OCI-LY3 (cell line): Measurements from ENCODE around the gene FERMT3.

ENCODE experiments used
- H2AFZ ChIP-seq: fragments of 200-600, 300-600 bp; shearing (Covaris generic); 2 replicates; pipeline ENCODE4 v1.6.0; 2014; ENCODE audit warnings: antibody characterized with exemption, low read depth, low read length
- H3K27ac ChIP-seq: fragments of 200-600, 300-600 bp; sonication (generic); 2 replicates; pipeline ENCODE4 v1.5.1; 2014; ENCODE audit warnings: mild to moderate bottlenecking, low read length, moderate library complexity, mixed read lengths
- H3K27me3 ChIP-seq: fragments of 200-600, 300-600 bp; sonication (generic); 2 replicates; pipeline ENCODE4 v1.6.1; 2014; ENCODE audit warnings: low read depth, low read length, mixed read lengths
- H3K36me3 ChIP-seq: fragments of 200-600, 300-600 bp; sonication (generic); replicated peaks from 2 replicates; pipeline ENCODE3; 2014; ENCODE audit warnings: low read depth, low read length, mixed read lengths
- H3K4me1 ChIP-seq: fragments of 300-600, 200-600 bp; sonication (generic); 2 replicates; pipeline ENCODE4 v1.6.1; 2014; ENCODE audit warnings: low read length, mixed read lengths
- H3K4me2 ChIP-seq: fragments of 200-600, 300-600 bp; sonication (generic); 2 replicates; pipeline ENCODE4 v1.6.1; 2014; ENCODE audit warnings: low read length, mixed read lengths
- H3K4me3 ChIP-seq: fragments of 300-600, 200-600 bp; sonication (generic); 2 replicates; pipeline ENCODE4 v1.5.1; 2014; ENCODE audit warnings: antibody characterized with exemption, mild to moderate bottlenecking, low read length, moderate library complexity
- H3K79me2 ChIP-seq: fragments of 300-600, 200-600 bp; shearing (Covaris generic); 2 replicates; pipeline ENCODE4 v1.6.1; 2014; ENCODE audit warnings: mild to moderate bottlenecking, low read length, mixed read lengths
- H3K9ac ChIP-seq: fragments of 300-600, 200-600 bp; shearing (Covaris generic); 2 replicates; pipeline ENCODE4 v1.6.0; 2014; ENCODE audit warnings: mild to moderate bottlenecking, low read length, moderate library complexity
- H3K9me3 ChIP-seq: fragments of 200-600, 300-600 bp; shearing (Covaris generic); 2 replicates; pipeline ENCODE4 v1.6.1; 2014; ENCODE audit warnings: low read length, mixed read lengths; ENCODE audit not compliant: insufficient read depth
- H4K20me1 ChIP-seq: fragments of 200-600, 300-600 bp; sonication (generic); 2 replicates; pipeline ENCODE4 v1.6.1; 2016; ENCODE audit warnings: low read length, mixed read lengths; ENCODE audit not compliant: insufficient read depth
- CTCF ChIP-seq: fragments of 200-600, 300-600 bp; sonication (generic); IDR thresholded peaks from 2 replicates; pipeline ENCODE4 v1.5.1; 2014; ENCODE audit warnings: antibody characterized with exemption, low read length, low read depth
- EZH2phosphoT487 ChIP-seq: fragments of 200-600 bp; shearing (Covaris generic); IDR thresholded peaks from 2 replicates; pipeline ENCODE4 v1.6.1; 2018; ENCODE audit warnings: antibody characterized with exemption, mixed run types, low read depth

Gene FERMT3

GRCh38 chr11:64259533-64260067 lies 53.1 kb downstream of the FERMT3 start:
- no peak for TF ChIP-seq CTCF
- TF ChIP-seq EZH2phosphoT487: no peak
- peak overlapping the region; percentile 38 for H3K4me2 ChIP-seq
- H2AFZ ChIP-seq: no peak overlapping the region
- peaks cover 59% of the 10 kb centered on the region for H3K36me3 ChIP-seq
- H3K27me3 ChIP-seq: no peaks in the 10 kb centered on the region
- H3K9ac ChIP-seq: peak overlapping the region; percentile 42; the same call in 1 of the 2 replicates
- H3K4me3 ChIP-seq: no peak overlapping the region
- H3K79me2 ChIP-seq: no peaks in the 10 kb centered on the region
- no peaks in the 10 kb centered on the region for H4K20me1 ChIP-seq
- peak overlapping the region; percentile 74 for H3K27ac ChIP-seq
- H3K4me1 ChIP-seq: peaks cover 19% of the 10 kb centered on the region
- H3K9me3 ChIP-seq: no peaks in the 10 kb centered on the region

- Histone ChIP-seq H3K36me3 (peaks cover 59% of the 10 kb centered on the region), H3K4me1 (peaks cover 19% of the 10 kb centered on the region), H2AFZ (no peak overlapping the region), H3K4me2 (peak overlapping the region; percentile 38), H3K27me3 (no peaks in the 10 kb centered on the region), H3K9me3 (no peaks in the 10 kb centered on the region), H4K20me1 (no peaks in the 10 kb centered on the region), H3K27ac (peak overlapping the region; percentile 74), H3K79me2 (no peaks in the 10 kb centered on the region), H3K4me3 (no peak overlapping the region), H3K9ac (peak overlapping the region; percentile 42; the same call in 1 of the 2 replicates)
- TF ChIP-seq CTCF (no peak), EZH2phosphoT487 (no peak)
These were observed 53.7 kb downstream of the FERMT3 start for GRCh38 chr11:64260147-64260708.

GRCh38 chr11:64261556-64262080 lies 55.1 kb downstream of the FERMT3 start:
- Histone ChIP-seq H3K4me2 (no peak overlapping the region), H3K4me3 (no peak overlapping the region), H3K27ac (no peak overlapping the region), H3K27me3 (no peaks in the 10 kb centered on the region), H3K36me3 (peaks cover 55% of the 10 kb centered on the region), H3K4me1 (peaks cover 19% of the 10 kb centered on the region), H3K79me2 (no peaks in the 10 kb centered on the region), H3K9ac (no peak overlapping the region), H3K9me3 (no peaks in the 10 kb centered on the region), H2AFZ (no peak overlapping the region), H4K20me1 (no peaks in the 10 kb centered on the region)
- no peak for TF ChIP-seq CTCF
- TF ChIP-seq EZH2phosphoT487: no peak

- H3K27ac ChIP-seq: no peak overlapping the region
- H3K9ac ChIP-seq: no peak overlapping the region
- no peaks in the 10 kb centered on the region for H4K20me1 ChIP-seq
- no peak overlapping the region for H2AFZ ChIP-seq
- H3K4me1 ChIP-seq: peaks cover 19% of the 10 kb centered on the region
- H3K36me3 ChIP-seq: peaks cover 54% of the 10 kb centered on the region
- no peaks in the 10 kb centered on the region for H3K79me2 ChIP-seq
- no peak overlapping the region for H3K4me3 ChIP-seq
- TF ChIP-seq CTCF: no peak
- no peak for TF ChIP-seq EZH2phosphoT487
- no peaks in the 10 kb centered on the region for H3K27me3 ChIP-seq
- H3K4me2 ChIP-seq: no peak overlapping the region
- no peaks in the 10 kb centered on the region for H3K9me3 ChIP-seq
These were observed 55.9 kb downstream of the FERMT3 start for GRCh38 chr11:64262271-64263002.
